SKM-1 treated with dmso at 0.1 percent for 144 hours (cell line): ENCODE data around the gene RASL12.
"Not testable (repeated sequence)": the region's sequence is repeated elsewhere in the genome, so short reads cannot be mapped to it uniquely, and the experiment has no call there.

Experiments
- DNase-seq: peaks from one replicate; lab custom pipeline; 2025; ENCODE audit not compliant: unreplicated experiment; lab: John Stamatoyannopoulos, UW

The RASL12 gene

DNA sequence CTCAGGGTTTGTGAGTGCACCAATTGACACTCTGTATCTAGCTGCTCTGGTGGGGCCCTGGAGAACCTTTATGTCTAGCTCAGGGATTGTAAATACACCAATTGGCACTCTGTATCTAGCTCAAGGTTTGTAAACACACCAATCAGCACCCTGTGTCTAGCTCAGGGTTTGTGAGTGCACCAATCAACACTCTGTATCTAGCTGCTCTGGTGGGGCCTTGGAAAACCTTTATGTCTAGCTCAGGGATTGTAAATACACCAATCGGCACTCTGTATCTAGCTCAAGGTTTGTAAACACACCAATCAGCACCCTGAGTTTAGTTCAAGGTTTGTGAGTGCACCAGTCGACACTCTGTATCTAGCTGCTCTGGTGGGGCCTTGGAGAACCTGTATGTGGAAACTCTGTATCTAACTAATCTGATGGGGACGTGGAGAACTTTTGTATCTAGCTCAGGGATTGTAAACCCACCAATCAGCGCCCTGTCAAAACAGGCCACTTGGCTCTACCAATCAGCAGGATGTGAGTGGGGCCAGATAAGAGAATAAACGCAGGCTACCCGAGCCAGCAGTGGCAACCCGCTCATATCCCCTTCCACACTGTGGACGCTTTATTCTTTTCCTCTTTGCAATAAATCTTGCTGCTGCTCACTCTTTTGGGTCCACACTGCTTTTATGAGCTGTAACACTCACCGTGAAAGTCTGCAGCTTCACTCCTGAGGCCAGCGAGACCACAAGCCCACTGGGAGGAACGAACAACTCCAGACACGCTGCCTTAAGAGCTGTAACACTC lies 8.0 kb upstream of the RASL12 start:
- not testable (repeated sequence) for DNase-seq

DNA sequence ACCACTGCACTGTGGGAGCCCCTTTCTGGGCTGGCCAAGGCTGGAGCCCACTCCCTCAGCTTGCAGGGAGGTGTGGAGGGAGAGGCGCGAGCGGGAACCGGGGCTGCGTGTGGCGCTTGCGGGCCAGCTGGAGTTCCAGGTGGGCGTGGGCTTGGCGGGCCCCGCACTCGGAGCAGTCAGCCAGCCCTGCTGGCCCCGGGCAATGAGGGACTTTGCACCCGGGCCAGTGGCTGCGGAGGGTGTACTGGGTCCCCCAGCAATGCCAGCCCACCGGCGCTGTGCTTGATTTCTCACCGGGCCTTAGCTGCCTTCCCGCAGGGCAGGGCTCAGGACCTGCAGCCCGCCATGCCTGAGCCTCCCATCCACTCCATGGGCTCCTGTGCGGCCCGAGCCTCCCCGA lies 7.2 kb upstream of the RASL12 start:
- not testable (repeated sequence) for DNase-seq

DNA sequence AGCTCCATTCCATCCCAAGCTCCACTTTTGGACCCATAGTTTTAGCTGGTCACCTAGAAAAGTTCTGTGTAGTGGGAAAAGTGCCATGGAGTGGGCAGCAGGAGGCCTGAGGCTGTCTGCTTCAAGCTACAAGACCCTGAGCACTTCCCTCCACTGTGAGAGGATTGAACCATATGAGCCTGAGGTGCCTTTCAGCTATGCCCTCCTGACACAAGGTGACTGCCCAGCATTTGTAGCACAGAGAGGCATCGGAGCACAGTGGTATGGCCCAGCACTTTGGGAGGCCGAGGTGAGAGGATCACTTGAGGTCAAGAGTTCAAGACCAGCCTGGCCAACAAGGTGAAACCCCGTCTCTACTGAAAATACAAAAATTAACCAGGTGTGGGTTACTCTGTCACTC lies 4.8 kb upstream of the RASL12 start:
- no peak for DNase-seq

DNA sequence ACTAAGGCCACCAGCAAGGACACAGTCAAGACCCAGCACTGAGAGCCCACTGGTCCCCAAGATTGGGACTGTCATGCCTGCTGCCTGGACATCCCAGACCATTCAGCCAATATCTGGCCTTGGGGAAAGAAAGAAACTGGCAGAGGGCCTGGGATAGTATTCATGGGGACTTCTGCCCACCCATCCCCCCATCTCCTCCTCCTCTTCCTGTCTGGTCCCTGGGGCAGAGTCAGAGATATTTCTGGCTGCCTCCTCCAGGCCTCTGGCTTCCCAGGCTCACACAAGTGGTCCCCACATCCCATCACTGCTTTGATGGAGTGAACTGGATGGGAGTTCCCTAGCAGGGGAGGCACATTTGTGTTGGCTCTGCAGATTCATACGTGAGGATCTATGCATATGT lies 4.2 kb upstream of the RASL12 start:
- DNase-seq = no peak

DNA sequence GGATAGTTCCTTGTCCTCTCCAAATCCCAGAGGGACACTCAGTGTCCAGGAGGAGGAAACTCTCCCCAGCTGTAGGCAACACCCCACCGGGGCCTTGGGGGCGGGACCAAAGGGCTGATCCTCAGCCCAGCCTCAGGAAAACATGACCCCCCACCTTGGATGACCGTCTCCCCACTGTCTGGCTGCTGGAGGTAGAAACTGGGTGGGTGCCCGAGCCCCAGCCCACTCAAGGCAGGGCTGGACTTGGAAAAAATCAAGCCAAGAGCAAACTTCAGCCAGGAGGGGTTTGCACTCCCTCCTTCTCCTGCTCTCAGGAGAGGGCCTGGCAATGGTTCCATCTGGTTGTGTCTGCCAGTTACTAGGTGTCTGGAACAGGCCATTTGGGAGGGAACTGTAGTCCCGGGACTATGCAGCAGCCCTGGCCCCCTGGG lies 3.6 kb upstream of the RASL12 start:
- DNase-seq = no peak

DNA sequence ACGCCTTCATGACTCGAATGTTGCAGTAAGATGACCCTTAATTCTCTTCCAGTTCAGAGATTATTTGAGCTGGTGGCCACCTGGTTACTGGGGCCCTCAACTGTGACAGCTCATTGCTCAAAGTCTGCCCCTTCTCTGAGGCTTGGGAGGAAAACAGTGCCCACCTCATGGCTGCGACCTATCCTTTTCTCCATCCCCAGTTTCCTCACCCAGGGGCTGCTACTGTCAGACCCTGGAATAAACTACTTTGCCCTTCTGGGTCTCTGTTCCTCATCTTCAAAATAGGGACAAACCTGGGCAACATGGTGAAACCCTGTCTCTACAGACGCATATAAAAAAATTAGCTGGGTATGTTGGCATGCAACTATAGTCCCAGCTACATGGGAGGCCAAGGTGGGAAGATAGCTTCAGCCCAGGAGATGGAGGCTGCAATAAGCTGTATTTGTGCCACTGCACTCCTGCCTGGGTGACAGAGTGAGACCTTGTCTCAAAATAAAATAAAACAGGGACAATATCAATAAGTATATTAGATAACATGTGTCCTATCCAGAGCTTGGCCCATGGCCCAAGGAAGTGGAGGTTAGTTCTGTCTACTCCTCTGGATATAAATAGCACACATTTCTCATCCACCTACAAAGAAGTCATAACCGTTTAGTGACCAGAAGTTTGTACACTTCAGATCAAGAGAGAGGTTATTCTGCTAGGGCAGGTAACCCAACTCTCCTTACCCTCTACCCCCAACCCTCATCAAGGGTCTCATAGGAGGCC lies 2.2 kb upstream of the RASL12 start:
- DNase-seq = no peak

DNA sequence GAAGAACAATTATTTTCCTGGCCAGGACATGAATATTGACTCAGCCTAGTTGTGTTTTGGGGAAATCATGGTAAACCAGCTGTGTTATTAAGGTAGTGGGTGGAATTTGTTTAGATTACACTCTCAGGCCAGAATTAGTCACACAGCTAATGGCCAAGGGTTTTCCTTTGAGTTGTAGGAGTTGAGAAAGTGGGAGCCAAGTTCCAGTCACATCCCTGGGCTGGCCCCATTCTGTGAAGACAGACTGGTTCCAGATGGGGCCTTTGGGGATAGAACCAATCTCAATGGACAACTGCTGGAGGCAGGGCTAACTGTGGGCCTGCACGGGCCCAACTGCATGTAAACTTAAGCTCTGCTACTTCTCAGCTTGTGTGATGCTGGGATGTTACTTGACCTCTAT lies 1.4 kb upstream of the RASL12 start:
- no peak for DNase-seq

DNA sequence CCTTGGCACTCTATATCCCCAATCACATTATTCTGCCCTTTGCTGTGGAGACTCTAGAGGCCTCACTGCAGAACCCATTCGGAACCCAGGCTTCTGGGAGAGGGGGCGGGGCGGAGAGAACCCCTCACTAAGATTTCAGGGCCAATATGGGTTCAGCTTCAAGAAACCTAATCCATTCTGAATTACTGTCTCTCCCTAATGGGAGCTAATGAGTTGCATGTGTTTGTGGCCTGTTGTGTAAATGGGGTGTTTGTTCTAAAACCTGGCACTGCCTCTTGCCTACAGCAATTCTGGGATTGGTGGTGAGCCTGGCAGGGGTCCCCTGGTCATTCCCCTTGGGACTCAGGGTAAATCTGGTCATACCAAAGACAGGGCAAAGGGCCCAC lies 605 bp upstream of the RASL12 start:
- no peak for DNase-seq

DNA sequence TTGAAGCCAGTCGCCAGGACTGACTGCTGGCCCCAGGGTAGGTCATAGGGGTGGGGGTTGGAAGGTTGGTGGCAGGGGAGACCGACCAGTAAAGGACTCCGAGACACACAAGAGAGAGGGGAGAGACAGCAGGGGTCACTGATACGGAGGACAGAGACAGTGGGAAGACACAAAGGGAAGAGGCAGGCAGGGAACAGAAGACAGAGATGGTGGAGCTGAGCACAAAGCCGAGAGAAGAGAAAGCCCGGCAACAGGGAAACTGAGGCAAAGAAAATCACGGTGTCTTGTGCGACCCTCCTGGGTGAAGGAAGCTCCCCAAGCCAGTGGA lies 510 bp downstream of the RASL12 start:
- no peak for DNase-seq

DNA sequence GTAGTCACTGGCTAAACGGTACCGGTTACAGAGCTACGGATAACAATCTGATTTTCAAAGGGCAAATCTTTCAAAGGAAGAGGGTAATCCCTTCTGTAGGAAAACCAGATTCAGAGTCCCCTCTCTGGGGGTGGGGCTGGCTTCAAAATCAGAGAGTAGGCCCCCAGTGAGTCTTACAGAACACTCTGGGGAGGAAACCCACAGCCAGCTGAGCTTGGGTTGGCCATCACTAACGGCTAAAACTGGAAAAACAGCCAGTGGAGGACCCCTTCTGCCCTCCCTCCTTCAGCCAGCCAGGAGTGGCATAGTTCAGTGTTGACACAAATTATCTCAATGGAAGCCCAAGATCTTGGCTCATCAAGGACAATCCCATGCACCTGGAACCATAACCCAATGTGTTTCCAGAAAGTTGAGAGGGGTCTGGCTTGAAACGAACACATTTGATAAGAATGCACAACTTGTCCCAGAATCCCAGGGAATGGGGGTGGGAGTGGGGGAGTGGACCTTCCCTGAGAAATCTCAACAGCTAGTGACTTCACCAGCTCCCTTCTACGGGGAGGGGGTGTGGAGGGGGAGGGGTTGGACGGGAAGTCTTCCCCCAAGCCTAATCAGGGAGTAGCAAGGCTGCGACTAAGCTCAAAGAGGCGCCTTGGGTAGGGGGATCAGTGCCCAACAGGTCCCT lies 1.0 kb downstream of the RASL12 start:
- no peak for DNase-seq

DNA sequence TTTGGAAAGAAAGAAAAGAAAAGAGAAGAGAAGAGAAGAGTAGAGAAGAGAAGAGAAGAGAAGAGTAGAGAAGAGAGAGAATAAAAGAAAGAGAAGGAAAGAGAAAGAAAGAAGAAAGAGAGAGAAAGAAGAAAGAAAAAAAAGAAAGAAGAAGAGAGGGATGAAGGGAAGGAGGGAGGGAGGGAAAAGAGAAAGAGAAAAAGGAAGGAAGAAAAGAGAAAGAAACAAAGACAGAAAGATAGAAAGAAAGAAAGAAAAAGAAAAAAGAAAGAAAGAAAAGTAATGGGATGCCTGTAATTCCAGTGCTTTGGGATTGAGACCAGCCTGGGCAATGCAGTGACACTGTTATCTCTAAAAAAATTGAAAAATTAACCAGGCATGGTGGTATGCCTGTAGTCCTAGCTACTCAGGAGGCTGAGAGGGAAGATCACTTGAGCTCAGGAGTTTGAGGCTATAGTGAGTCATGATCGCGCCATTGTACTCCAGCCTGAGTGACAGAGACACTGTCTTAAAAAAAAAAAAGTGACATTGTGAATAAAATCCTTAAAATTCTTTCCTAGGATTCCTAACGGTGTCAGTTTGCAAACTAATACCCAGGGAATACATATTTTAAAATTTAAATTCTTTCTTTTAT lies 1.7 kb downstream of the RASL12 start:
- DNase-seq = no peak

DNA sequence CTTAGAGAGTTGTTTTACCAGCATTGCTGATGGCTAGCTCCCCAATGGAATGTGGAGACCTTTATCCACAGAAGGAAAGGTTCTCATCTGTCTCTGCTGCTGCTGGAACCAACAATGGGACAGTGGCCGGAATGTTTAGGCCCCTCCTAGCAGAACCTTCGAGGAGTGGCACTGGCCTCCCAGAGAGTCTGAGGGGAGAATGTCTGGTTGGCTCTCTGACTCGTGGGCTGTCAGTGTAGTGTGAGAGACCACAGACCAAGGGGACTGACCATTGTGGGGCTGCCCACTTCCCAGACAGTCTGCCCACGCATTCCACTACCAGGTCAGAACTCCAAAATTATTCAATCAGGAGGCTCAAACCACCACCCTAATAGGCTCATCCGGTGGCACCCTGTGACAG lies 5.1 kb downstream of the RASL12 start:
- no peak for DNase-seq

DNA sequence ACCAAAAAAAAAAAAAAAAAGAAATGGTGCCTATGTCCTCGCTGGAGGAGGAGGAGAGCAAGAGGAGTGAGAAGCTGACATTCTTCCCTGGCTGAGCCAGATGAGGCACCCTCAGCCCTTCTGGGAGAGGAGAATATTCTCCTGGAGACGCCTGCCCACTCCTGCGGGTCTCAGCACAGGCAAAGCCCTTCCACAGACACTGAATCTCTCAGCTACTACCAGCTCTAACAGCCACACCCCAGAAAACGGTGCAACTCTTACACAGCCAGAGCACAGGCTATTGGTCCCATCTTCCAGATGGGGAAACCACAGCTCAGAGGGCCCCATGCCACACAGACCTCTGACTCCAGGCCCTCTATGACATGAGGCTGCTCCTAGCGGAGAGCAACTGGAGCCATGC lies 5.7 kb downstream of the RASL12 start:
- no peak for DNase-seq

DNA sequence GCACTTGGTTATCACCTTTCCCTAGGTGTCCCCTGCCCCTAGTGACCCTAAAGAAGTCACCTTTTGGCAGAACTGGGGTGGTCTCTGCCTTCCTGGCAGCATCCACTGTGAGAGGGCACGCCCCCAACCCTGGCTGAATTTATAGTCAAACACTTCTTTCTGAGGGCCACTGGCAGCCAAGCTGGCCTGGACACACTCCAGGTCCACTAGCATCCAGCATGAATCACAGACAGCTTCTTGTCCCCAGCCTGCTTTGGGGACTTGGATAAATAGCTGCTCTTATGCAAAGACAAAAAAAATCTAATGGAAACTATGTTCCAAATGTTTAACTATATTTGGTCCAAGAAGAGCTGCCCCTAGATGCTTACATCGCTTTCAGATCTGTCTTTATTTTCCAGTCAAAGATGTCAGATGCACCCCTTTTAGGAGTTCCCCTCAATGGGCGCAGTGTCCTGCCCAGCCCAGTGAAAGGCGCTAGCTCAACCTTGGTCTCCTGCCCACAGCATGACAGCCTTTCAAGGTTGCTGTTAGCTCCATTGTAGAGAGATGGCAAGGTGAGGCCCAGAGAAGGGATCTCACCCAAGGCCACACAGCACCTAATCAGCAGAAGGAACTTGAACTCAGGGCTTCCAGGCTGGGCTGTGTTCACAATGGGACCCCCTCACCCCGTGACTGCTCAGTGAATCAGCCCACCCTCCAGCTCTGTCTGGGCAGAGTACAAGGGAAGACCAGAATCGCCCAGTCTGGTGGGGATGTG lies 7.0 kb downstream of the RASL12 start:
- DNase-seq = no peak

DNA sequence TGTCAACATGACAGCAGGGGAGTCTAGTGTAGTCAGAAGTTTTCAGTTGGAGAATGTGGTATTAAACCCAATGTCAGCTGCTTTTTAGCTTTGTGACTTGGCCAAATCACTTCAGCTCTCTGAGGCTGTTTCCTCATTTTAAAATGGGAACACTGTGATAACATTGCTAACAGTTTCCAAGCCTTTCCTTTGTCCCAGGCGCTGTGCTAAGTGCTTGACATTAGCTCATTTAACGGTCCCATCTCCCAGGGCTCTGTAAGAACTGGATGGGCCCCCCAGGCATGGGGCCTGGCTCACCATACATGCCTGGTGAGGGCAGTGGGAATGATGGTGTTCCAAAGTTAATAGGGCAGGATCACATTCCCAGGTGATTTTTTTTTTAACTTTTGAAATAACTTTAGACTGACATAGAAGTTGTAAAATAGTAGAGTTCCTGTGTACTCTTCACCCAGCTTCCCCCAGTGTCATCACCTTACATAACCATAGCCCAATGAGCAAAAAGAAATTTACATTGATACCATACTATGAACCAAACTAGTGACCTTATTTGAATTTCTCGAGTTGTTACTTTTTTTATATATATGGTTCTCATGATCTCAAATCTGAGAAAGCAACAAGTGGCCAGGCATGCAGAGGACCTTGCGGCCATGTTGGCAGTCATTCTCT lies 7.7 kb downstream of the RASL12 start:
- DNase-seq = no peak

DNA sequence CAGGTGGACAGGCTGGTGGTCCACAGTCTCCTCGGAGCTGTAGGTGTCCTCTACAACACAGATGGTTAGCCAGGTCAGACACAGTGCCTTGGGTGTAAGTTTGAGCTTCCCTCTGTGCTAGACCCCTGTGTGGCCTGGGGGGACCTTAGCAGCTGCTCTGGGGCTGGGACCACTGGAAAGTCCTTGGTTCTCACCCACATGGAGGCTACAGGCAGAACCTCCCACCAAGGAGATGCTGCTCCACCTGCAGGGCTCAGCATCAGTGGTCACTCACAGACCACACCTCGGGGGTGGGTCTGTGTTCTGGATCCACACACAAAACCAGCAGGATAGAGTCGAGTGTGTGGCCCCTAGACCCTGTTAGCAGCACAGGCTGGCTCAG lies 8.4 kb downstream of the RASL12 start:
- DNase-seq = no peak

DNA sequence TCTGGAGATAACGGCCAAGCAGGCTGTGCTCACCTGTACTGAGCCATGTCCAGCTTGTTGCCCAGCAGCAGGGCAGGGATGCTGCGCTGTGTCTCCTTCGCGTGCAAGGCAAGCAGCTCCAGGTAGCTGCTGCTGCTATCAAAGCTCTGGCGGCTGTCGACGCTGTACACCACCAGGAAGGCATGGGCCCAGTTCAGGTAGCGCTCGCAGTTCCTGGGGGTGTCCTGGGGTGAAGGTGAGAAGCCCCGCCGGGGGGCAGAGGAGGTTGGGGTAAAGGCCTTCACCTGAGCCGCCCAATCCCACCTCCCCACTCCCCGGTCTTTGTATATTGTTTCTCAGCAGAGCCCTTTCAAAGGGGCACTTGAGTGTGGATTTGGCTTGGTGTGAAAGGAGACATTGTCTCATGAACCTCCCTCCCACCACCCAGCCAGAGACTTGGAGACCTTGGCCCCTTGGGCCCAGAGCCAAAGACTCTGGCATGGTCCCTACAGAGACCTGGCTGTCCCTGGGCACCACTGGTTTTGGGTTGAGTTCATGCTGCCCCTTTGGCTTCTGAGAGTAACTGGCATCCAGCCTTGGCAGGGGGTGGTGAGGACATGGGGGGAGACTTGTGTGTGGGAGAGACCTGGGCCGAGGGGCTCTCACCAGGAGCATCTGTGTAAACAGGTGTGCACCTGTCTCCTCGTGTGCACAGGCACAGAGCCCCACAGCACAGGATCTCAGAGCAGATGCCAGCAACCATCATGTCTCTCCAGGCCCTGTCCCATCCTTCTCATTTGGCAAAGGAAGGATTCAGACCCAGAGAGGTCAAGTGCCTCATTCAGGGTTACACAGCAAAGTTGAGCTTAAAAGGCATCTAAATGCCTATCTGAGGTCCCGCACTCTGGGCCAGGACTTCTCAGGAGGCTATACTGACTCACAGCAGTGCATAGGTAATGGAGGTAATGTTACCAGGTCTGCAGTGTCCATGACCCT lies 9.1 kb downstream of the RASL12 start:
- no peak for DNase-seq

DNA sequence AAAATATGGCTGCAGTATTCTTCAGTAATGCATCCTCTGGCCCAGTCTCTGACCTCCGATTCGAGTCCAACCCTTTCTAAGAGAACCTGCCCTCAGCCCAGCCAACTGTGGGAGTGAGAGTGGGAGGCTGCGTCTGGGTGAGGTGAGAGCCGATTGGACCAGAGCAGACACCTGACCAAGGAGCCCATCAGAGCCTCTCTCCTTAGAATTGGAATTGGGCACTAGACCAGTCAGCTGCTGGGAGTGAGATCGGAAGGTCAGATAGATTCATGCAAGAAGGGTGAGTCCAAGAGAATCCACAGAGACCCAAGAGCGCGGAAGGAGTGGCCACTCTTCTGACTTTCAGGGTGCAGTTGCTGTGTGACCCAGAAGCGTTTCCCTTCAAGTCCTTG lies 10.2 kb downstream of the RASL12 start:
- no peak for DNase-seq

DNA sequence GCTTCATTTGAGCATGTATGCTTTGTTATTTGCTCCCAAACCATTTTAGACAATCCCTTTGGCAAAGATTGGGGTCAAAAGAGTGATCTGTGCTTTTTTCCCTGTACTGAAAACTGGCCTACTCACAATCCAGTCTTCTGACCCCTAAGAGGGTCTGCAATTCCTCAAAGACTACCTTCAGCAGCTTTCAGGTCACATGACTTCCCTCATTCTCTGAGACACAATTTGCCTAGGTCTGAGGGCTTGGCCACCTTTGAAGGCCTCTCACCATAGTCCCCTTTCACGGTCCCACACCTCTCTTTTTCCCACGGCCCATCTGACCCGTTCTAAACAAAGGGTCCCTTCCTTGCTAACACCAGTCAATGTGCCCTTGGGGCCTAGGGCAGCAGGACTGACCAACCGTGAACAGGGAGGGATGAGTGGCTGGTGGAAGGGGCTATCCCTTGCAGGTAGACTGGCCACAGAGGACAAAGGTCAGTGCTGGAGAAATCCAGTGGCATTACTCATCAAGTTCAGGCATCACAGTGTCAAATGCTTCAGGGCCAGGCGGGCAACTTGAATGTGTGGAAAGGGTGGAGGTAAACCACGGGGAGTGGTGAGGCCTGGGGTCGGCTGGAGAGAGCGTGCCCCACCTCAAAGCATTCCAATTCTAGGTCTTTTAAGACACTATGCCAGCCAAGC lies 10.8 kb downstream of the RASL12 start:
- DNase-seq = no peak
